Measurements from ENCODE around the gene CCDC85A.

Gene CCDC85A

GRCh38 chr2:56287974-56288373 is 104.2 kb downstream of the CCDC85A start:
- TF ChIP-seq USF1 (IDR thresholded peaks at IDR 0.05) = no peak
- TF ChIP-seq YY1 (IDR thresholded peaks at IDR 0.05; ENCODE audit: low read depth) = no peak
- no peak for TF ChIP-seq CREB1 (IDR thresholded peaks at IDR 0.05; ENCODE audit: low read depth)
- TF ChIP-seq MAX (IDR thresholded peaks at IDR 0.05) = no peak
- TF ChIP-seq CEBPB (IDR thresholded peaks at IDR 0.05) = no peak
- TF ChIP-seq NFIC (IDR thresholded peaks at IDR 0.05) = no peak
- no peak for TF ChIP-seq TEAD4 (IDR thresholded peaks at IDR 0.05)
- TF ChIP-seq TAF1 (IDR thresholded peaks at IDR 0.05; ENCODE audit: low read depth) = no peak
- TF ChIP-seq FOXM1 (IDR thresholded peaks at IDR 0.05; ENCODE audit: borderline replicate concordance, low read depth) = no peak
- TF ChIP-seq RAD21 (IDR thresholded peaks at IDR 0.05; ENCODE audit: low read depth) = no peak
- no peak for TF ChIP-seq EGR1 (IDR thresholded peaks at IDR 0.05)
- TF ChIP-seq REST (IDR thresholded peaks at IDR 0.05; ENCODE audit: low read depth) = no peak
- no peak for TF ChIP-seq ZBTB7A (IDR thresholded peaks at IDR 0.05; ENCODE audit: low read depth)
- no peak for TF ChIP-seq EP300 (IDR thresholded peaks at IDR 0.05; ENCODE audit: borderline replicate concordance)
- no peak for TF ChIP-seq TCF12 (IDR thresholded peaks at IDR 0.05; ENCODE audit: low read depth)

- TF ChIP-seq RAD21 (IDR thresholded peaks at IDR 0.05; ENCODE audit: low read depth) (peak; percentile 25), ZBTB7A (IDR thresholded peaks at IDR 0.05; ENCODE audit: low read depth) (no peak), TAF1 (IDR thresholded peaks at IDR 0.05; ENCODE audit: low read depth) (no peak)
Observed at GRCh38 chr2:56288838-56289580, 105.2 kb downstream of the CCDC85A start.

GRCh38 chr2:56291711-56292110 is 107.9 kb downstream of the CCDC85A start:
- TF ChIP-seq TEAD4 (IDR thresholded peaks at IDR 0.05) (no peak), CREB1 (IDR thresholded peaks at IDR 0.05; ENCODE audit: low read depth) (no peak), RAD21 (IDR thresholded peaks at IDR 0.05; ENCODE audit: low read depth) (no peak), REST (IDR thresholded peaks at IDR 0.05; ENCODE audit: low read depth) (no peak), TCF12 (IDR thresholded peaks at IDR 0.05; ENCODE audit: low read depth) (no peak), TAF1 (IDR thresholded peaks at IDR 0.05; ENCODE audit: low read depth) (no peak), MAX (IDR thresholded peaks at IDR 0.05) (no peak), ZBTB7A (IDR thresholded peaks at IDR 0.05; ENCODE audit: low read depth) (no peak), YY1 (IDR thresholded peaks at IDR 0.05; ENCODE audit: low read depth) (no peak), USF1 (IDR thresholded peaks at IDR 0.05) (no peak), FOXM1 (IDR thresholded peaks at IDR 0.05; ENCODE audit: borderline replicate concordance, low read depth) (no peak)

- TF ChIP-seq TEAD4 (IDR thresholded peaks at IDR 0.05) (no peak), FOXM1 (IDR thresholded peaks at IDR 0.05; ENCODE audit: borderline replicate concordance, low read depth) (no peak), ZBTB7A (IDR thresholded peaks at IDR 0.05; ENCODE audit: low read depth) (no peak), EGR1 (IDR thresholded peaks at IDR 0.05) (no peak), NFIC (IDR thresholded peaks at IDR 0.05) (no peak), MAX (IDR thresholded peaks at IDR 0.05) (no peak), TAF1 (IDR thresholded peaks at IDR 0.05; ENCODE audit: low read depth) (no peak), REST (IDR thresholded peaks at IDR 0.05; ENCODE audit: low read depth) (no peak), EP300 (IDR thresholded peaks at IDR 0.05; ENCODE audit: borderline replicate concordance) (no peak), RAD21 (IDR thresholded peaks at IDR 0.05; ENCODE audit: low read depth) (no peak), CREB1 (IDR thresholded peaks at IDR 0.05; ENCODE audit: low read depth) (no peak), USF1 (IDR thresholded peaks at IDR 0.05) (no peak), CEBPB (IDR thresholded peaks at IDR 0.05) (no peak), YY1 (IDR thresholded peaks at IDR 0.05; ENCODE audit: low read depth) (no peak), TCF12 (IDR thresholded peaks at IDR 0.05; ENCODE audit: low read depth) (no peak)
Observed at GRCh38 chr2:56292951-56293350, 109.2 kb downstream of the CCDC85A start.

Measured in Ishikawa (cell line).